Measurements from ENCODE around the gene ABCA2. TPM values are rescaled to one million over a fixed set of nuclear protein-coding genes. Genes with fewer than 3 reads are reported as not detected.

ABCA2 gene
- total RNA-seq, 1 donor from 2014 or later, result 2.7 TPM

DNA sequence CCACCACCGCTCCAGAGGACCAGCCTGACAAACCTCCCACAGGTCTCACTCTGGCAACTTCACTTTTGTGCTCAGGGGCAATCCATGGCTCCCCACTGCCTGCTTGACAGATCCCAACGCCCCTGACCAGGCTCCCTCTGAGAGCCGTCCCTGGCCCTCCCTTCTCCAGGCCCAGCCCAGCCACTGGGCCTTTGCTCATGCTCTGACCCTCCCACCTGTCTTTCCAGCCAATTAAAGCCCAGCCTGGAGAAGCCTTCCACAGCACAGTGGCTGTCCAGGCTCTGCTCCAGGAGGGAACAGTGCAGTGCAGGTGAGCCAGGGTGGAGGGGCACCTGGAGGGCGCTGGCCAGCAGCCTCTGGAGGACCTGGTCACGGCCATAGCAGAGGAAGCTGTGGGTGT is 22.5 kb upstream of the ABCA2 start:
- Histone ChIP-seq H3K9me3 (ENCODE audit: low read depth) (no peaks in the 10 kb centered on the region), H3K27ac (no peak overlapping the region), H3K79me2 (ENCODE audit: low read depth) (no peaks in the 10 kb centered on the region), H3F3A (ENCODE audit: low read depth) (peaks cover 21% of the 10 kb centered on the region), H3K36me3 (no peaks in the 10 kb centered on the region), H3K4me2 (no peak overlapping the region), H4K20me1 (ENCODE audit: low read depth) (peaks cover 58% of the 10 kb centered on the region), H3K27me3 (peaks cover 94% of the 10 kb centered on the region), H2AFZ (replicated peaks) (no peak overlapping the region), H3K4me1 (peaks cover 12% of the 10 kb centered on the region), H3K4me3 (no peak overlapping the region), H3K9ac (no peak overlapping the region)
- Mint-ChIP-seq H3K27me3 (ENCODE audit: insufficient read depth, low read depth) (peaks cover 41% of the 10 kb centered on the region), H3K4me3 (no peak overlapping the region), H3K27ac (no peak overlapping the region), H3K36me3 (no peaks in the 10 kb centered on the region), H3K4me1 (peaks cover 1% of the 10 kb centered on the region), H3K9me3 (no peaks in the 10 kb centered on the region)
- DNase-seq (ENCODE audit: low spot score), result no peak
- TF ChIP-seq EZH2 (IDR thresholded peaks at IDR 0.05) (no peak), EZH2phosphoT487 (IDR thresholded peaks at IDR 0.05) (no peak)

DNA sequence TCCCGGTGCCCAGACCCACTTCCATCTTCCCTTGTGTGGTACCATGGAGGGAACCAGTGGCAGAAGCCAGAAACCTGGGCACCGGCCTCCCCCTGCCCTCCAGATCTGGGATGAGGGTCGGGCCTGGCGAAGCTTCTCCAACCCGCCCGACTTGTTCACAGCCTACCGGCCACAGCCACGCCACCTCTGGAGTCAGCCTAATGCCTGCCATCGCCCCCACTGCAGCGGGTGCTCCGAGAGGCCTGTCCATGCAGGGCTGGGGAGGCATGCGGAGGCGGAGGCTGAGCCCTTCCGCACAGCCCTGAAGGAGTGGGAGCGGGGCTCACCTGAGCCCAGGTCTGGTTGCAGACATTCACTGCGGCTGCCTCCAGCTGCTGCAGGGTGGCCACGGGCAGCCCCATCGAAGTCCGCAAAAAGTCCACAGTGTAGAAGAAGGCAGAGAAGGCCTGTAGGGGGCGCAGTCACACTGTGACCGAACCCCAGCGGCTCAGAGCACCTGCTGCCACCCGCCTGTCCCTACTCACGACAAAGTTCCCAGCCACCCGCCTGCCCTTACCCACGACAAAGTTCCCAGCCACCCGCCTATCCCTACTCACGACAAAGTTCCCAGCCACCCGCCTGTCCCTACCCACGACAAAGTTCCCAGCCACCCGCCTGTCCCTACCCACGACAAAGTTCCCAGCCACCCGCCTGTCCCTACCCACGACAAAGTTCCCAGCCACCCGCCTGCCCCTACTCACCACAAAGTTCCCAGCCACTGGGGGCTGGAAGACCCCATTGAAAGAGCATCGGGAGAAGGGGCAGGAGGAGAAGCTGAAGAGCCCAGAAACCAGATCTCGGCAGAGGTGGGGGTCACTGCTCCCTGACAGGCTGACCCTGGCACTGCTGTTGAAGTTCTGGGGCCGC is 21.8 kb upstream of the ABCA2 start:
- TF ChIP-seq EZH2 (IDR thresholded peaks at IDR 0.05), result peak; percentile 66
- no peak for TF ChIP-seq EZH2phosphoT487 (IDR thresholded peaks at IDR 0.05)
- TF ChIP-seq, protein P1, sequence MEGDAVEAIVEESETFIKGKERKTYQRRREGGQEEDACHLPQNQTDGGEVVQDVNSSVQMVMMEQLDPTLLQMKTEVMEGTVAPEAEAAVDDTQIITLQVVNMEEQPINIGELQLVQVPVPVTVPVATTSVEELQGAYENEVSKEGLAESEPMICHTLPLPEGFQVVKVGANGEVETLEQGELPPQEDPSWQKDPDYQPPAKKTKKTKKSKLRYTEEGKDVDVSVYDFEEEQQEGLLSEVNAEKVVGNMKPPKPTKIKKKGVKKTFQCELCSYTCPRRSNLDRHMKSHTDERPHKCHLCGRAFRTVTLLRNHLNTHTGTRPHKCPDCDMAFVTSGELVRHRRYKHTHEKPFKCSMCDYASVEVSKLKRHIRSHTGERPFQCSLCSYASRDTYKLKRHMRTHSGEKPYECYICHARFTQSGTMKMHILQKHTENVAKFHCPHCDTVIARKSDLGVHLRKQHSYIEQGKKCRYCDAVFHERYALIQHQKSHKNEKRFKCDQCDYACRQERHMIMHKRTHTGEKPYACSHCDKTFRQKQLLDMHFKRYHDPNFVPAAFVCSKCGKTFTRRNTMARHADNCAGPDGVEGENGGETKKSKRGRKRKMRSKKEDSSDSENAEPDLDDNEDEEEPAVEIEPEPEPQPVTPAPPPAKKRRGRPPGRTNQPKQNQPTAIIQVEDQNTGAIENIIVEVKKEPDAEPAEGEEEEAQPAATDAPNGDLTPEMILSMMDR (IDR thresholded peaks at IDR 0.05), result peak; percentile 60
- no peaks in the 10 kb centered on the region for H3K9me3 Mint-ChIP-seq
- Histone ChIP-seq H3K27me3 (peaks cover 94% of the 10 kb centered on the region), H3K4me1 (peaks cover 11% of the 10 kb centered on the region), H4K20me1 (ENCODE audit: low read depth) (peaks cover 60% of the 10 kb centered on the region), H3K79me2 (ENCODE audit: low read depth) (no peaks in the 10 kb centered on the region), H3K9me3 (ENCODE audit: low read depth) (no peaks in the 10 kb centered on the region), H3F3A (ENCODE audit: low read depth) (peaks cover 16% of the 10 kb centered on the region), H3K27ac (no peak overlapping the region), H3K9ac (no peak overlapping the region), H2AFZ (replicated peaks) (no peak overlapping the region), H3K4me3 (no peak overlapping the region), H3K4me2 (no peak overlapping the region), H3K36me3 (no peaks in the 10 kb centered on the region)
- H3K36me3 Mint-ChIP-seq, result no peaks in the 10 kb centered on the region
- peaks cover 2% of the 10 kb centered on the region for H3K4me1 Mint-ChIP-seq
- no peak overlapping the region for H3K4me3 Mint-ChIP-seq
- H3K27ac Mint-ChIP-seq, result no peak overlapping the region
- peaks cover 43% of the 10 kb centered on the region for H3K27me3 Mint-ChIP-seq (ENCODE audit: insufficient read depth, low read depth)
- peak; percentile 86 for DNase-seq (ENCODE audit: low spot score)

DNA sequence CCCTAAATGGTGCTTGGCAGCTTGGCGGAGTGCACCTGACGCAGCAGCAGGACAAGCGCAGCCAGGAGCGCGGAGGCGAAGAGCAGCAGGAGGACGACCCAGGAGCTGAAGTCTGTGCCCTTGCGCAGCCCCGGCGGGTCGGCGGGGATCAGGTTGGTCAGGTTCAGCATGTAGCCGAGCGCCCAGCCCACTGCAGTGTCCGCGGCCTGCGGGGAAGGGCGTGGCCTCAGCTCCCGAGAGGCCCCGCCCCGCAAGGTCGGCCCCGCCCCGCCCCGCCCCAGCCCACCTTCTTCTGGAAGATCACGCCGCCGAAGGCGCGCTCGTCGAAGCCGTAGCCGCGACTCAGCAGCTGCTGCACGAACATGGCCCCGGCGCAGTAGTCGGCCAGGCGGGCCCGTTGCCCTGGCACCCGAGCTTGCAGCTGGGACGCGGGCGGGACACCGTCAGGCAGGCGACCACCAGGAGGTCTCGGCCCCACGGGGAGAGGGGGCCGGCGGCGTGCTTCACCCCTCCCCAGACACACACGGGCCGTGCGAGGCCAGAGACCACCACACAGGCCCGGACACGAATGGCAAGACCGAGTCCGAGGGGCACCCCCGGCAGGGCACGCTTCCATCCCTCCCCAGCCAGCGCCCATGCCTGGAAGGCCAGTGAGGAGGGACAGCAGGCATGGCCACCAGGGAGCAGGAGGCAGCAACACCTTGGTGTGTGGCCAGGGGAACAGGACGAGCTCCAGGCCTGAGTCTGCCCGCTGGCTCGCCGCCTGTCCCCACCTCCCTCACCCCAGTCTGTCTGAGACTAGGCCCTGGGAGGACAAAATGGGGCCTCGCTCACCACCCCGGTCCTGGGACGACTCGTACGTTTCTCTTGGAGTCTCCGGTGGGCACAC is 20.9 kb upstream of the ABCA2 start:
- peaks cover 61% of the 10 kb centered on the region for H4K20me1 ChIP-seq (ENCODE audit: low read depth)
- no peak overlapping the region for H3K4me2 ChIP-seq
- H3K36me3 ChIP-seq, result no peaks in the 10 kb centered on the region
- H3K4me1 Mint-ChIP-seq, result peaks cover 4% of the 10 kb centered on the region
- H3K4me3 Mint-ChIP-seq, result no peak overlapping the region
- H3K27ac ChIP-seq, result no peak overlapping the region
- H3K4me3 ChIP-seq, result no peak overlapping the region
- H3K9me3 ChIP-seq (ENCODE audit: low read depth), result no peaks in the 10 kb centered on the region
- no peaks in the 10 kb centered on the region for H3K9me3 Mint-ChIP-seq
- no peaks in the 10 kb centered on the region for H3K36me3 Mint-ChIP-seq
- peaks cover 45% of the 10 kb centered on the region for H3K27me3 Mint-ChIP-seq (ENCODE audit: insufficient read depth, low read depth)
- H3K9ac ChIP-seq, result no peak overlapping the region
- no peaks in the 10 kb centered on the region for H3K79me2 ChIP-seq (ENCODE audit: low read depth)
- H2AFZ ChIP-seq (replicated peaks), result no peak overlapping the region
- H3K4me1 ChIP-seq, result peaks cover 12% of the 10 kb centered on the region
- peaks cover 12% of the 10 kb centered on the region for H3F3A ChIP-seq (ENCODE audit: low read depth)
- no peak for DNase-seq (ENCODE audit: low spot score)
- no peak overlapping the region for H3K27ac Mint-ChIP-seq
- TF ChIP-seq EZH2phosphoT487 (IDR thresholded peaks at IDR 0.05) (peak; percentile 14), EZH2 (IDR thresholded peaks at IDR 0.05) (no peak)
- peaks cover 94% of the 10 kb centered on the region for H3K27me3 ChIP-seq

DNA sequence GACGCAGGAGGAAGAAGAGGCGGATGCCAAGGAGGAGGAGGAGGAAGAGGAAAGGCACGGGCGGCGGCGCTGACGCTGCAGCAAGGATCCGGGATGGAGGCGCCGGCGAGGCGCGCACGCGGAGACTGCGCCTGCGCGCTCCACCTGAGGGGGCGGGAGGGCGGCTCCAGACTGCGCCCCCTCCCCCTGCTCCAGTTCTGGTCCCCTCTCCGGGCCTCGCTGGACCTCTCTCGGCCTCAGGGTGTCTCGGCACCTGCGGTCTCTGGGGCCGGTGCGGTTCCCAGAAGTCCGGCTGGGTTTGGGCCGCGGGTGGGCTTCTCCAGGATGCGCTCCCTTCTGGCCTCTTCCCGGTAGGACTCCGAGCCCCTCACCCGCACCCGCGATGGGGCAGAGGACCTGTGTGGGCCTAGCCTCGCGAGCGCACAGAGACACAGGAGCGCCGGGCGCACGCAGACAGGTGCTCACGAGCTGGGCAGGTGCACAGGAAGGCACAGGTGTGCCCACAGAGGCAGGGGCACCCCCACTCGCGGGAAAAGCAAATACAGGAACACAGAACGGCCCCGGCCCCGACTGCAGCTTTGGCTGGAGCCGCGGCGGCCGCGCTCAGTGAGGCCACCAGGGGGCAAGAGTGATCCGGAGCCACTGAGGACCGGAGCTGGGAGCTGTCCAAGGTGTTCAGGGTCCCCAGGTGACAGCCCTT is 18.2 kb upstream of the ABCA2 start, which contains the start of gene NPDC1:
Gene NPDC1 (minus strand): TSS at position 90 of the 700 bp plus-strand sequence. CDS start 188 bp downstream, outside the sequence.
- Histone ChIP-seq H3K36me3 (no peaks in the 10 kb centered on the region), H3K4me1 (peaks cover 6% of the 10 kb centered on the region), H4K20me1 (ENCODE audit: low read depth) (peaks cover 63% of the 10 kb centered on the region), H3K4me2 (peak within 1 kb of the TSS; percentile 96), H2AFZ (replicated peaks) (peak within 1 kb of the TSS; percentile 95), H3F3A (ENCODE audit: low read depth) (peaks cover 5% of the 10 kb centered on the region), H3K27me3 (peaks cover 69% of the 10 kb centered on the region), H3K4me3 (peak within 1 kb of the TSS; percentile 72), H3K27ac (no peak within 1 kb of the TSS), H3K79me2 (ENCODE audit: low read depth) (no peaks in the 10 kb centered on the region), H3K9ac (no peak within 1 kb of the TSS), H3K9me3 (ENCODE audit: low read depth) (no peaks in the 10 kb centered on the region)
- TF ChIP-seq EZH2phosphoT487 (IDR thresholded peaks at IDR 0.05) (peak; percentile 47), EZH2 (IDR thresholded peaks at IDR 0.05) (peak; percentile 62)
- TF ChIP-seq, protein P1 (IDR thresholded peaks at IDR 0.05), result peak; percentile 83
- Mint-ChIP-seq H3K36me3 (no peaks in the 10 kb centered on the region), H3K4me1 (peaks cover 4% of the 10 kb centered on the region), H3K4me3 (peak within 1 kb of the TSS; percentile 87), H3K9me3 (no peaks in the 10 kb centered on the region), H3K27me3 (ENCODE audit: insufficient read depth, low read depth) (peaks cover 32% of the 10 kb centered on the region), H3K27ac (no peak within 1 kb of the TSS)
- DNase-seq (ENCODE audit: low spot score), result peak; percentile 95
